ENCODE data around the gene SLC6A7. TPM values are rescaled to one million over a fixed set of nuclear protein-coding genes. Genes with fewer than 3 reads are reported as not detected.

The SLC6A7 gene
- total RNA-seq, 2 donors from 2014 or later = not detected

DNA sequence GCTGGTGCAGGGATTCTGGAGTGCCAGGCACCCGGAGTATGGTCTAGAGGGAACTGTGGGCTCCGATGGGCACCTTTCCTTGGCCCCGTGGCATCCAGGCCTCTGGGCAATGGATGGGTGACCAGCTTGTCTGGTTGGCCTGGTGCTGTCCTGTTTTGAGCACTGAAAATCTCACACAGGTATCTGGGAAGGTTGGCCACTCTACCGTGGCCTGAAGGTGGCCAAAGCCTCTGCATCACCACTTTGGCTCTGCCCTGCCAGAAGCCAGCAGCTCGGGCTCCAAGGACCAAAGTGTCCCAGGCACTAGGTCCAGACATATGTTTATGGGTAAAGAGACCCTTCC, 28.8 kb downstream of the SLC6A7 start:
- no peak overlapping the region for H3K27ac ChIP-seq
- no peak for TF ChIP-seq CTCF (IDR thresholded peaks at IDR 0.05)
- peaks cover 0 to 30% of the 10 kb centered on the region in 2 donors for H3K4me1 ChIP-seq
- DNase-seq (ENCODE audit: low spot score) = no peak
- H3K27me3 ChIP-seq = no peaks in the 10 kb centered on the region
- no peaks in the 10 kb centered on the region for H3K9me3 ChIP-seq
- no peaks in the 10 kb centered on the region for H3K36me3 ChIP-seq
- H3K4me3 ChIP-seq = no peak overlapping the region

GRCh38 chr5:150219142-150219541, 29.3 kb downstream of the SLC6A7 start:
- Histone ChIP-seq H3K27me3 (no peaks in the 10 kb centered on the region), H3K36me3 (no peaks in the 10 kb centered on the region), H3K4me1 (peaks cover 0 to 25% of the 10 kb centered on the region in 2 donors), H3K9me3 (no peaks in the 10 kb centered on the region), H3K27ac (no peak overlapping the region), H3K4me3 (no peak overlapping the region)
- no peak for DNase-seq (ENCODE audit: low spot score)
- no peak for TF ChIP-seq CTCF (IDR thresholded peaks at IDR 0.05)

- no peaks in the 10 kb centered on the region for H3K27me3 ChIP-seq
- no peaks in the 10 kb centered on the region for H3K9me3 ChIP-seq
- no peak for DNase-seq (ENCODE audit: low spot score)
- H3K4me3 ChIP-seq = no peak overlapping the region
- no peaks in the 10 kb centered on the region for H3K36me3 ChIP-seq
- no peak overlapping the region for H3K27ac ChIP-seq
- peaks cover 0 to 18% of the 10 kb centered on the region in 2 donors for H3K4me1 ChIP-seq
- no peak for TF ChIP-seq CTCF (IDR thresholded peaks at IDR 0.05)
Observed at GRCh38 chr5:150219861-150220260, 30.0 kb downstream of the SLC6A7 start.

DNA sequence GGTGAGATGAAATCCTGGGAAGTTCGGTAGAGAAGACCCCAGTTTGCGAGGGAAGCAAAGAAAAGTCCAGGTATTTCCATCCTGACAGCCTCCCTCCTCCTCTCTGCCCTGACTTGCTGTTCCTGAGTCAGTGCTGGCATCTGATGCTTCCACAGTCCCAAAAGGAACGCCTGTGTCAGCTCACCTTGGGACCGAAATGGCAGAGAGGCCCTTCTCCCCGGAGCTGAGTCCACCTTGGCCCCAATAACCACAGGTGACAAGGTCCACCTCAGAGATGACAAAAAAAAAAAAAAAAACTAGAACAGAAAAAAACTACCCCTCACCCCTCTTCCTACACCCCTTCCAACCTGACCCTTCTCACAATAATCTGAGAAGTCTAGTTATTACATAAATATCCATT, 31.6 kb downstream of the SLC6A7 start:
- Histone ChIP-seq H3K4me1 (peaks cover 0 to 12% of the 10 kb centered on the region in 2 donors), H3K9me3 (no peaks in the 10 kb centered on the region), H3K36me3 (no peaks in the 10 kb centered on the region), H3K27ac (no peak overlapping the region), H3K4me3 (no peak overlapping the region), H3K27me3 (no peaks in the 10 kb centered on the region)
- no peak for TF ChIP-seq CTCF (IDR thresholded peaks at IDR 0.05)
- DNase-seq (ENCODE audit: low spot score) = no peak

GRCh38 chr5:150222906-150223305, 33.0 kb downstream of the SLC6A7 start:
- Histone ChIP-seq H3K4me1 (peaks cover 0 to 7% of the 10 kb centered on the region in 2 donors), H3K36me3 (no peaks in the 10 kb centered on the region), H3K27ac (no peak overlapping the region), H3K4me3 (no peak overlapping the region), H3K27me3 (no peaks in the 10 kb centered on the region), H3K9me3 (no peaks in the 10 kb centered on the region)
- no peak for DNase-seq (ENCODE audit: low spot score)
- no peak for TF ChIP-seq CTCF (IDR thresholded peaks at IDR 0.05)

DNA sequence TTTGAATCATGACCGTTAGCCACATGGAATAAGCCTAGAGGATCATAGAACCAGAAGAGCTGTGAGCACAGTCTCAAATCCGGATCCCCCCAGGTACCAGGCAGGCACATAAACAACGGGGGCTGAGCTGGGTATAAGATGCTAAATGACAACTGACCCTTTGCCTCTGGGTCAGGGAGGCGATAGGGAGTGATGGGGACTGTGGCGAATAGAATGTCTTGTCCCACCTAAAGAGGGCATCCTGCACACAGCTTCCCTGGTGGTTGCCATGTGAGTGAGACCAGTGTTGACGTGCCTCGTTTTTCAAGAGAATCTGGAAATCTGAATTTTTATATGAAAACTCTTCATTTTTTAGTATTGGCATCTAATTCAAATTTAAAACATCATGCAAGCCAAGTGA, 33.6 kb downstream of the SLC6A7 start:
- peaks cover 0 to under 1% of the 10 kb centered on the region in 2 donors for H3K4me1 ChIP-seq
- H3K9me3 ChIP-seq = no peaks in the 10 kb centered on the region
- TF ChIP-seq CTCF (IDR thresholded peaks at IDR 0.05) = no peak
- DNase-seq (ENCODE audit: low spot score) = no peak
- no peaks in the 10 kb centered on the region for H3K27me3 ChIP-seq
- H3K27ac ChIP-seq = no peak overlapping the region
- no peak overlapping the region for H3K4me3 ChIP-seq
- no peaks in the 10 kb centered on the region for H3K36me3 ChIP-seq

All from right atrium auricular region (tissue), 2 donors.